Body of pancreas (tissue), 4 donors: Measurements from ENCODE around the gene EHMT1.

Experiments
- POLR2A ChIP-seq, 3 donors: fragments of 450-650 bp; IDR thresholded peaks; one replicate each; pipeline ENCODE4 v1.6.1; 2016; ENCODE audit warnings: antibody characterized with exemption in 3 of 3, mild to moderate bottlenecking in 2 of 3
- TF ChIP-seq, protein P1 (sequence below), 7 experiments: fragments of 450-650 bp in 4 of 7; fragments of 200-600 bp in 3 of 7; sonication (generic) in 3 of 7; IDR thresholded peaks; one replicate each; pipeline ENCODE4 v1.5.1; 2016 to 2019; ENCODE audit warnings: antibody characterized with exemption in 7 of 7

DNA sequence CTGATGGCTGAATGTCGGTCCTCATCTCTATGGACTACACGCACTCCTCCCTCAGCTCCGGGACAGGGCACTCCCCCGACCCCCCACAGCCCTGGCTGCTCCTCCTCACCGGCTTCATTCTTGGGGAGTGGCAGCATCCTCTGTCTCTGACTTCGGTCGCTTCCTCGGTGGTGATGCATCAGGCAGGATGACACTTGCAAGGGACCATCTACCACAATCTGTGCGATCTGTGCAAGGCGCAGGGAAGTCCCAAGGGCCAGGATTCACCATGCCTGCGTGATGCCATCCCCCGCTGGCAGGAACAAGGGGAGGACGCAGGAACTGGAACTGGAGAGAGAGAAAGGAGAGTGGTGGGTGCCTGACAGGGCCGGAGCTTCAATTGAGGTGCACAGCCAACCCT lies 256.5 kb downstream of the EHMT1 start:
- TF ChIP-seq, protein P1, sequence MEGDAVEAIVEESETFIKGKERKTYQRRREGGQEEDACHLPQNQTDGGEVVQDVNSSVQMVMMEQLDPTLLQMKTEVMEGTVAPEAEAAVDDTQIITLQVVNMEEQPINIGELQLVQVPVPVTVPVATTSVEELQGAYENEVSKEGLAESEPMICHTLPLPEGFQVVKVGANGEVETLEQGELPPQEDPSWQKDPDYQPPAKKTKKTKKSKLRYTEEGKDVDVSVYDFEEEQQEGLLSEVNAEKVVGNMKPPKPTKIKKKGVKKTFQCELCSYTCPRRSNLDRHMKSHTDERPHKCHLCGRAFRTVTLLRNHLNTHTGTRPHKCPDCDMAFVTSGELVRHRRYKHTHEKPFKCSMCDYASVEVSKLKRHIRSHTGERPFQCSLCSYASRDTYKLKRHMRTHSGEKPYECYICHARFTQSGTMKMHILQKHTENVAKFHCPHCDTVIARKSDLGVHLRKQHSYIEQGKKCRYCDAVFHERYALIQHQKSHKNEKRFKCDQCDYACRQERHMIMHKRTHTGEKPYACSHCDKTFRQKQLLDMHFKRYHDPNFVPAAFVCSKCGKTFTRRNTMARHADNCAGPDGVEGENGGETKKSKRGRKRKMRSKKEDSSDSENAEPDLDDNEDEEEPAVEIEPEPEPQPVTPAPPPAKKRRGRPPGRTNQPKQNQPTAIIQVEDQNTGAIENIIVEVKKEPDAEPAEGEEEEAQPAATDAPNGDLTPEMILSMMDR (IDR thresholded peaks at IDR 0.05) = no peak
- TF ChIP-seq POLR2A (IDR thresholded peaks at IDR 0.05) = no peak
